Large intestine (tissue), 3 donors: ENCODE measurements around the gene ESYT3. TPM values are rescaled to one million over a fixed set of nuclear protein-coding genes. Genes with fewer than 3 reads are reported as not detected.
"Not testable (repeated sequence)": the region's sequence is repeated elsewhere in the genome, so short reads cannot be mapped to it uniquely, and the experiment has no call there.

ENCODE experiments used
- DNase-seq, 2 donors: peaks; one replicate each; pipeline versions ENCODE4 v3.0.0 to v3.0.0-alpha.2; 2013
- H3K27ac ChIP-seq: one replicate; pipeline ENCODE4 v1.5.1; 2013; ENCODE audit warnings: low read length
- H3K27me3 ChIP-seq: 2 replicates; pipeline ENCODE4 v1.6.1; 2013; ENCODE audit warnings: low read length; ENCODE audit not compliant: control insufficient read depth, insufficient read depth
- H3K36me3 ChIP-seq: 2 replicates; pipeline ENCODE4 v1.6.1; 2013; ENCODE audit warnings: low read length; ENCODE audit not compliant: control insufficient read depth, insufficient read depth
- H3K4me1 ChIP-seq: one replicate; pipeline ENCODE4 v1.6.1; 2013; ENCODE audit warnings: low read length; ENCODE audit not compliant: control insufficient read depth, insufficient read depth
- H3K4me3 ChIP-seq: one replicate; pipeline ENCODE4 v1.5.1; 2013; ENCODE audit warnings: low read length
- H3K9me3 ChIP-seq: one replicate; pipeline ENCODE4 v1.6.1; 2013; ENCODE audit warnings: mild to moderate bottlenecking, low read depth, low read length, moderate library complexity; ENCODE audit not compliant: control insufficient read depth
- WGBS: methylation state at CpG from one replicate; pipeline ENCODE4 v1.1.5; 2013; ENCODE audit warnings: low lambda C conversion rate; ENCODE audit not compliant: insufficient coverage; 5-methylcytosine and 5-hydroxymethylcytosine counted together
- polyA plus RNA-seq: library from polyadenylated mRNA; unstranded; fragments of 120-200 nt; gene quantifications from one replicate; pipeline ENCODE4 v1.2.1, GENCODE V29; 2013

Gene ESYT3
- polyA plus RNA-seq, 1 donor, result 1.8 TPM

DNA sequence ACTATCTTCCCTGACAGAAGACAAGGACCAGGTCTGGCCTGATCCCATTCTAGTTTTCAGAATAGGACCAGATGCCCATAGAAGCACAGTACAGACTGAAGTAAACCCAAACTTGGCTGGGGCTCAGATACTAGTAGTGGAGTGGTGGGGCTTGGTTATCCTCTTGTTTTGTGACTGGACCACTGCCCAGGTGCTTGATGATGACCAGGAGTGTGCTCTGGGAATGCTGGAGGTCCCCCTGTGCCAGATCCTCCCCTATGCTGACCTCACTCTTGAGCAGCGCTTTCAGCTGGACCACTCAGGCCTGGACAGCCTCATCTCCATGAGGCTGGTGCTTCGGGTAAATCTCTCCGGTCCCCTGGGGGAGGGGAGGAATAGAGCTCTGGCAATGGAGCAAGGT is 36.3 kb downstream of the ESYT3 start:
- H3K36me3 ChIP-seq, result no peaks in the 10 kb centered on the region
- WGBS, result no CpG with 5 or more reads among the region's 3 CpGs
- no peaks in the 10 kb centered on the region for H3K27me3 ChIP-seq
- H3K9me3 ChIP-seq, result no peaks in the 10 kb centered on the region
- H3K27ac ChIP-seq, result no peak overlapping the region
- H3K4me3 ChIP-seq, result no peak overlapping the region
- DNase-seq, result no peak
- H3K4me1 ChIP-seq, result peaks cover 3% of the 10 kb centered on the region

DNA sequence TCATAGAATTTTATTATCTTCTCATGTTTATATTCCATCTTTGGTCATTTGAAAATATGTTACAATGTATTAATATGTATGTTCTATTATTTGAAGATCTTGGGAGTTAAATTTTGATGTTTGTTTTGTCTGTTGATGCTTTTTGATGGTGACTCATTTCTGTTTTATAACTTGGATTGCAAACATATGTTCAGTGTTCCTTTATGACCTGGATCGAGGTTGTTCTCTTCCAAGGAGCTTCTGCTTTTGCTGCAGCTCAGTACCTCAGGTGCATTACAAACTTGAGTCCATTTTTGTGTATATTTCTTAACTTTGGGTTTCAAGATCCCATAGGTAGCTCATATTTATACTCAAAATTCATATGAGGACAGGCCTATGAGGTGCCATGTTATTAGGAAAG is 37.1 kb downstream of the ESYT3 start:
- WGBS, result no CpG with 5 or more reads among the region's 1 CpG
- Histone ChIP-seq H3K36me3 (no peaks in the 10 kb centered on the region), H3K4me1 (peaks cover 3% of the 10 kb centered on the region), H3K27ac (no peak overlapping the region), H3K27me3 (no peaks in the 10 kb centered on the region), H3K9me3 (no peaks in the 10 kb centered on the region), H3K4me3 (no peak overlapping the region)
- DNase-seq, result no peak

DNA sequence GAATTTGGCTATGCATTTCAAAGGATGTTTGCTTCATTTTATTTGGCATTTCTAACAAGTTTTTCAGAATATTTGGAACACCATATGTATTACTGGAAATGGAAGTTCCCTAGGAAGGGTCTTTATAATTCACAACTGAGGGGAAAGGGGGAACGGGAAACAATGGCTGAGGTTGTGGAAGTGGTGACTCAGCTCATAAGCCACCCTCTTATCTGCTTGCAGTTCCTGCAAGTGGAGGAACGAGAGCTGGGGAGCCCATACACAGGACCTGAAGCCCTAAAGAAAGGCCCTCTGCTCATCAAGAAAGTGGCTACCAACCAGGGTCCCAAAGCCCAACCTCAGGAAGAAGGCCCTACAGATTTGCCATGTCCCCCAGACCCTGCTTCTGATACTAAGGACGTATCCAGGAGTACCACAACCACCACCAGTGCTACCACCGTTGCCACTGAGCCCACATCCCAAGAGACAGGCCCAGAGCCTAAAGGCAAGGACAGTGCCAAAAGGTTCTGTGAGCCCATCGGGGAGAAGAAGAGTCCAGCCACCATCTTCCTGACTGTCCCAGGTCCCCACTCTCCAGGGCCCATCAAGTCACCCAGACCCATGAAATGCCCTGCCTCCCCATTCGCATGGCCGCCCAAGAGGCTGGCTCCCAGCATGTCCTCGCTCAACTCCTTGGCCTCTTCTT is 37.9 kb downstream of the ESYT3 start:
- no peak overlapping the region for H3K4me3 ChIP-seq
- peaks cover 3% of the 10 kb centered on the region for H3K4me1 ChIP-seq
- no peaks in the 10 kb centered on the region for H3K27me3 ChIP-seq
- WGBS, result no CpG with 5 or more reads among the region's 8 CpGs
- H3K9me3 ChIP-seq, result no peaks in the 10 kb centered on the region
- no peak for DNase-seq
- H3K27ac ChIP-seq, result no peak overlapping the region
- H3K36me3 ChIP-seq, result no peaks in the 10 kb centered on the region

DNA sequence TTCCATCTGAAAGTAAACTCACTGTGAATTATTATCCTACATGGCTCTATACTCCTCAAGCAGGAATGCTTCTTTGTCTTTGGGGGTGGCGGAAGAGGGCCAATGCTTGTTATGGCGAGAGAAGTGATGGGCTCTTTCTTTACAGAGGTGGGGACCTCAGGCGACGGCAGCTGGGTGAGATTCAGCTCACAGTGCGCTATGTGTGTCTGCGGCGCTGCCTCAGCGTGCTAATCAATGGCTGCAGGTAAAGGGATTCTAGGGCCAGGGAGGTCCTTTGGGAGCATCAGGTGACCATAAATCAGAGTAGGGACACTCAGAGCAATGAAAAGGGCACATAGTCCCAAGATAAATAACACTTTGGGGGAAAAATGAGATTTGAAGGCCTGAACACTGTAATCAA is 39.0 kb downstream of the ESYT3 start:
- Histone ChIP-seq H3K27me3 (no peaks in the 10 kb centered on the region), H3K4me3 (no peak overlapping the region), H3K9me3 (no peaks in the 10 kb centered on the region), H3K27ac (no peak overlapping the region), H3K4me1 (peaks cover 3% of the 10 kb centered on the region), H3K36me3 (no peaks in the 10 kb centered on the region)
- 100% methylated on average over 2 of the region's 8 CpGs for WGBS
- no peak for DNase-seq

DNA sequence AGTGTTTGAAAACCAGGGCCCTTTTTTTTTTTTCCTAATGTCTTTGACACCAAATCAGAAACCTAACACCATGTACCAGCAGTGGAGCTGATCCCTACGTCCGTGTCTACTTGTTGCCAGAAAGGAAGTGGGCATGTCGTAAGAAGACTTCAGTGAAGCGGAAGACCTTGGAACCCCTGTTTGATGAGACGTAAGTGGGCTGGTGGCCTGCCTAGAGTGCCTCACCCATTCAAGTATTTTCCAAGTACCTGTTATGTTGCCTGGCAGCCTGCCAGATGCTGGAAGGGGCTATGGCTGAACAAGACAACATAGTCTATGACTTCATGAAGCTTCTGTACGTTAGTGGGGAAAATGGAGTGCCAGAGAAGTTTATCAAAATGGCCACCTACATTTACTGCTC is 39.7 kb downstream of the ESYT3 start:
- WGBS, result 100% methylated on average over 1 of the region's 6 CpGs

DNA sequence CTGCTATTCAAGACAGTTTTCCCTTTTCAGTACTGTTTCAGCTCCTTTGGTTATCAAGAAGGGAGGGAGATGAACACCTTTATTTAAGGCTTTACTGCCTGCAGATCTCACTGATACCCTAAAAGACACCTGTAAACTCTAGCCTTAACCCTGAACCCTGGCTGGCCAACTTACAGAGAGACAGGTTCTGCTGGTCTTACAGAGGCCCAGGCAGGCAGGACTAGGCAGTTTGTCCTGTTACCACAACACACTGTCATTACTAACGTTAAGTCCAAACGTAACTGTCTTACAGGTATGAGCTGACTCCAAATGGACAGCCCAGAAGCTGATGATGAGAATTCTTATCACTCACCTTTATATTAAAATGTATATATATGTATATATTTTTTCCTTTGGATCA is 42.1 kb downstream of the ESYT3 start:
- no peak overlapping the region for H3K27ac ChIP-seq
- no peaks in the 10 kb centered on the region for H3K4me1 ChIP-seq
- H3K27me3 ChIP-seq, result no peaks in the 10 kb centered on the region
- no peak overlapping the region for H3K4me3 ChIP-seq
- 80% methylated on average over 1 of the region's 2 CpGs for WGBS
- no peaks in the 10 kb centered on the region for H3K36me3 ChIP-seq
- H3K9me3 ChIP-seq, result no peaks in the 10 kb centered on the region
- DNase-seq, result no peak

More for the DNA sequence above, 39.7 kb downstream of the ESYT3 start:
- Histone ChIP-seq H3K4me3 (no peak overlapping the region), H3K27ac (no peak overlapping the region), H3K27me3 (no peaks in the 10 kb centered on the region), H3K9me3 (no peaks in the 10 kb centered on the region), H3K36me3 (no peaks in the 10 kb centered on the region), H3K4me1 (no peaks in the 10 kb centered on the region)
- no peak for DNase-seq

DNA sequence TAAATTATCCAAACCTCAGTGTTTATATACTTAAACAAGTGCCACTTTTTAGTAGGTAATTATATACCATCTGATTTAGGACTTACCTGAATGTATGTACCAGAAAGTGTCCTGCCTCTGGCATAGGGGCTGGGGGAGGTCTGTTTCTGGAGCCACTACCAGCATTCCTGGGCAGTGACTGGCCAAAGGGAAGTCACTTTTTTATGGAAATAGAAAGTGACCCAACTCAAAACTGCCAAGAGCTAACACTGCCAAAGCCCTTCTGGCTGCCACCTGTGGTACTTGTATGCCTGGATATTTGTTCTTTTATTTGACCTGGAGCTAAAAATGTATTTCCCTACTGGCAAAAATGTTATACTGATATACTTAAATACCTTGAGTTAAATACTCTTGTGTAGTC is 42.7 kb downstream of the ESYT3 start:
- H3K4me1 ChIP-seq, result no peaks in the 10 kb centered on the region
- no peak overlapping the region for H3K4me3 ChIP-seq
- no peak overlapping the region for H3K27ac ChIP-seq
- H3K27me3 ChIP-seq, result no peaks in the 10 kb centered on the region
- DNase-seq, result no peak
- no peaks in the 10 kb centered on the region for H3K36me3 ChIP-seq
- H3K9me3 ChIP-seq, result no peaks in the 10 kb centered on the region

DNA sequence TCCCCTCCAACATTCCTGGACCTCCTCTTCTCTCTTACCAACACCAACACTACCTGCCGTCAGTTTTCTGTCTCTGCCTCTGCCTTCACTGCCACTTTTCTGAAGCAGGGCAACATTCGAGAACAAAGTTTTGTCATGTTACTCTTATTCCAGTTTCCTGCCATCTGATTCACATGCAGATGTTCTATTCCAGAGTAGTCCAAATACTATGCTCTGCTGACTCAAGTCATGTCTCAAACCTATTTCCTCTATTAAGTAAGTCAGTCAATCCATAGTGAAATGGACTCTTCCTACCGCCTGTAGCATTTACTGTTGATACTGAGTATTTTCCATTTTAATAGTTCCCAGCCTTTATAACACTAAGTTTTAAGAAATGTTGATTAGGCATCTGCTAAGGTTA is 43.4 kb downstream of the ESYT3 start:
- Histone ChIP-seq H3K4me1 (no peaks in the 10 kb centered on the region), H3K27me3 (no peaks in the 10 kb centered on the region), H3K4me3 (no peak overlapping the region), H3K9me3 (no peaks in the 10 kb centered on the region), H3K36me3 (no peaks in the 10 kb centered on the region), H3K27ac (no peak overlapping the region)
- WGBS, result 100% methylated on average over 2 of the region's 3 CpGs
- DNase-seq, result no peak

DNA sequence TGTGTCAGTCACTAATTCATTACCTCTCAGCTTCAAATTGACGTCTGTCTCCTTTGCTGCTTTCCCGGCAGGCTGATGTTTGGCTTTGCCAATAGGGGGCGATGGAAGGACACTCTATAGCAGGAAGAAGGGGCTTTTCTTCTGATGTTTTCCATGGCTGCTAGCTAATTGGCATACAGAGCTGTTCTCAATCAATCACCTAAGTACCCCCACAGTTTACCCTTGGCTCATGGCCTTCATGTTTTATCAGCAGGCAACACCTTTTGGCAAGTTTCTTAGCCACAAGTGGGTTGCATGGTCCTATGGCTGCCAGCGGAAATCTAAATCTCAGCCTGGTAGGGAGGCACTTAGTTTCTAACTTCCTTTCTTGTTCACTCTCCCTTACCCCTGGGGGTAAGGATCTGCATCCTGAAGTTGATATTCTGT is 45.0 kb downstream of the ESYT3 start:
- H3K4me3 ChIP-seq, result no peak overlapping the region
- H3K36me3 ChIP-seq, result no peaks in the 10 kb centered on the region
- peak in 1 of 2 donors; percentile 37 for DNase-seq
- peaks cover 2% of the 10 kb centered on the region for H3K9me3 ChIP-seq
- H3K4me1 ChIP-seq, result no peaks in the 10 kb centered on the region
- H3K27ac ChIP-seq, result no peak overlapping the region
- no CpG with 5 or more reads among the region's 4 CpGs for WGBS
- no peaks in the 10 kb centered on the region for H3K27me3 ChIP-seq

DNA sequence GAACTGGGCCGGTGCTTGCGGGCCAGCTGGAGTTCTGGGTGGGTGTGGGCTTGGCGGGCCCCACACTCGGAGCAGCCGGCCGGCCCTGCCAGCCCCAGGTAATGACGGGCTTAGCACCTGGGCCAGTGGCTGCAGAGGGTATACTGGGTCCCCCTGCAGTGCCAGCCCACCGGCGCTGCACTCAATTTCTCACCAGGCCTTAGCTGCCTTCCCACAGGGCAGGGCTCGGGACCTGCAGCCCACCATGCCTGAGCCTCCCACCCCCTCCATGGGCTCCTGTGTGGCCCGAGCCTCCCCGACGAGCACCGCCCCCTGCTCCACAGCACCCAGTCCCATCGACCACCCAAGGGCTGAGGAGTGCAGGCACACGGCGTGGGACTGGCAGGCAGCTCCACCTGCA is 50.3 kb downstream of the ESYT3 start:
- H3K4me3 ChIP-seq, DNase-seq, H3K27ac ChIP-seq, H3K4me1 ChIP-seq, H3K36me3 ChIP-seq, H3K27me3 ChIP-seq: not testable (repeated sequence)
- peaks cover 26% of the 10 kb centered on the region for H3K9me3 ChIP-seq
- no CpG with 5 or more reads among the region's 17 CpGs for WGBS

DNA sequence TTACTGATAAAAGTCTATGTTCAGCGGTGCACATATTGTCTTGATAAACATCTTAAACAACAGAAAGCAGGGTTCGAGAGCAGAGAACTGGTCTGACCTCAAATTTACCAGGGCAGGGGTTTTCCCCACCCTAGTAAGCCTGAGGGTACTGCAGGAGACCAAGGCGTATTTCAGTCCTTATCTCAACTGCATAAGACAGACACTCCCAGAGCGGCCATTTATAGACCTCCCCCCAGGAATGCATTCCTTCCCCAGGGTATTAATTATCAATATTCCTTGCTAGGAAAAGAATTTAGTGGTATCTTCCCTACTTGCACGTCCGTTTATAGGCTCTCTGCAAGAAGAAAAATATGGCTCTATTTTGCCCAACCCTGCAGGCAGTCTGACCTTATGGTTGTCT is 52.2 kb downstream of the ESYT3 start:
- not testable (repeated sequence) for H3K4me1 ChIP-seq, H3K27ac ChIP-seq, DNase-seq, H3K36me3 ChIP-seq, H3K4me3 ChIP-seq, H3K27me3 ChIP-seq
- H3K9me3 ChIP-seq, result peaks cover 26% of the 10 kb centered on the region
- 86% methylated on average over 2 of the region's 6 CpGs for WGBS
